IMR-90 (cell line): ENCODE measurements around the gene RBFA. TPM values are rescaled to one million over a fixed set of nuclear protein-coding genes. Genes with fewer than 3 reads are reported as not detected.

ENCODE experiments used
- ATAC-seq: fragments of 200-7000 bp; cut with Tn5 transposase; 2 replicates; pipeline ENCODE4 v1.9.1; 2020; ENCODE audit warnings: low read depth, mild to moderate bottlenecking, moderate library complexity
- BruUV-seq: library from RNA; stranded (reverse); fragments of 400-500 nt; replicated peaks from 2 replicates; lab custom pipeline; 2021; lab: Mats Ljungman, UMichigan
- CTCF ChIA-PET: fragments of 300-600 bp; formaldehyde crosslinking; extraction: SDS; loops from one replicate; lab custom pipeline; 2021; ENCODE audit warnings: antibody characterized with exemption; lab: Yijun Ruan, JAX
- POLR2A ChIA-PET: fragments of 300-600 bp; sonication (Branson Sonifier 250); formaldehyde crosslinking; loops from one replicate; lab custom pipeline; 2022; ENCODE audit warnings: antibody characterized with exemption; ENCODE audit not compliant: unreplicated experiment; lab: Charles Lee
- DNase-seq: peaks from one replicate; pipeline ENCODE4 v3.0.0; 2013
- H2AFZ ChIP-seq: replicated peaks from 2 replicates; pipeline ENCODE3; 2013; ENCODE audit warnings: low read length, mild to moderate bottlenecking; ENCODE audit not compliant: poor library complexity
- H2AK5ac ChIP-seq: 2 replicates; pipeline ENCODE4 v1.6.1; 2013; ENCODE audit warnings: low read depth, low read length, inconsistent platforms
- H2AK9ac ChIP-seq: replicated peaks from 2 replicates; pipeline ENCODE3; 2013; ENCODE audit warnings: mild to moderate bottlenecking, low read depth, low read length, moderate library complexity; ENCODE audit not compliant: poor library complexity
- H2BK120ac ChIP-seq: 2 replicates; pipeline ENCODE4 v1.6.1; 2013; ENCODE audit warnings: low read depth, low read length, inconsistent platforms
- H2BK15ac ChIP-seq: 3 replicates; pipeline ENCODE4 v1.6.1; 2013; ENCODE audit warnings: low read depth, low read length, inconsistent platforms
- H2BK20ac ChIP-seq: 2 replicates; pipeline ENCODE4 v1.6.1; 2013; ENCODE audit warnings: low read depth, mild to moderate bottlenecking, inconsistent platforms, low read length, moderate library complexity
- H2BK5ac ChIP-seq: 2 replicates; pipeline ENCODE4 v1.6.1; 2013; ENCODE audit warnings: mild to moderate bottlenecking, low read depth, low read length, inconsistent platforms; ENCODE audit not compliant: poor library complexity, severe bottlenecking
- H3K14ac ChIP-seq: replicated peaks from 2 replicates; pipeline ENCODE4 v1.6.1; 2013; ENCODE audit warnings: low read depth, low read length, inconsistent platforms
- H3K18ac ChIP-seq: 2 replicates; pipeline ENCODE4 v1.6.1; 2013; ENCODE audit warnings: low read depth, low read length, control low read depth
- H3K23ac ChIP-seq: 2 replicates; pipeline ENCODE4 v1.6.1; 2013; ENCODE audit warnings: low read depth, low read length, inconsistent platforms
- H3K27ac ChIP-seq: 2 replicates; pipeline ENCODE4 v1.5.1; 2013; ENCODE audit warnings: mild to moderate bottlenecking, control low read depth, low read length; ENCODE audit not compliant: insufficient read depth
- H3K27me3 ChIP-seq: 2 replicates; pipeline ENCODE4 v1.6.1; 2013; ENCODE audit warnings: low read length; ENCODE audit not compliant: control insufficient read depth, insufficient read depth
- H3K36me3 ChIP-seq: 2 replicates; pipeline ENCODE4 v1.6.1; 2013; ENCODE audit warnings: low read length, mixed read lengths; ENCODE audit not compliant: control insufficient read depth, insufficient read depth
- H3K4ac ChIP-seq: 2 replicates; pipeline ENCODE4 v1.6.1; 2013; ENCODE audit warnings: low read depth, low read length, inconsistent platforms
- H3K4me1 ChIP-seq: 2 replicates; pipeline ENCODE4 v1.6.1; 2013; ENCODE audit warnings: low read length, mixed read lengths; ENCODE audit not compliant: control insufficient read depth, insufficient read depth
- H3K4me2 ChIP-seq: 2 replicates; pipeline ENCODE4 v1.6.1; 2013; ENCODE audit warnings: low read depth, mild to moderate bottlenecking, control low read depth, low read length, moderate library complexity
- H3K4me3 ChIP-seq: 2 replicates; pipeline ENCODE4 v1.5.1; 2013; ENCODE audit warnings: low read depth, mild to moderate bottlenecking, control low read depth, low read length, moderate library complexity; ENCODE audit not compliant: insufficient read depth
- H3K56ac ChIP-seq: 2 replicates; pipeline ENCODE4 v1.6.1; 2013; ENCODE audit warnings: low read length, inconsistent platforms; ENCODE audit not compliant: insufficient read depth; ENCODE audit errors: extremely low read depth
- H3K79me1 ChIP-seq, 2 experiments: 2 replicates each; pipeline ENCODE4 v1.6.1; 2013; ENCODE audit warnings: low read length in 2 of 2, inconsistent platforms in 1 of 2, low read depth in 1 of 2
- H3K9ac ChIP-seq: 2 replicates; pipeline ENCODE4 v1.6.1; 2013; ENCODE audit warnings: low read depth, low read length, control low read depth
- H3K9me1 ChIP-seq: 2 replicates; pipeline ENCODE4 v1.6.1; 2013; ENCODE audit warnings: low read length, inconsistent platforms; ENCODE audit not compliant: insufficient read depth
- H3K9me3 ChIP-seq: 2 replicates; pipeline ENCODE4 v1.6.1; 2013; ENCODE audit warnings: low read length; ENCODE audit not compliant: control insufficient read depth, insufficient read depth
- H4K20me1 ChIP-seq: 2 replicates; pipeline ENCODE4 v1.6.1; 2013; ENCODE audit warnings: low read length, inconsistent platforms; ENCODE audit not compliant: insufficient read depth
- H4K5ac ChIP-seq: 2 replicates; pipeline ENCODE4 v1.6.1; 2013; ENCODE audit warnings: mild to moderate bottlenecking, low read depth, low read length, control low read depth
- H4K8ac ChIP-seq, 2 experiments: 2 replicates each; pipeline ENCODE4 v1.6.1; 2013; ENCODE audit warnings: low read depth in 2 of 2, low read length in 2 of 2, control low read depth in 1 of 2, inconsistent platforms in 1 of 2
- H4K91ac ChIP-seq: 2 replicates; pipeline ENCODE4 v1.6.1; 2013; ENCODE audit warnings: low read depth, low read length, inconsistent platforms; ENCODE audit not compliant: insufficient read depth
- BHLHE40 ChIP-seq: fragments of 150-350 bp; IDR thresholded peaks from 2 replicates; pipeline ENCODE4 v1.6.1; 2016; ENCODE audit warnings: mild to moderate bottlenecking, low read depth, low read length
- NFE2L2 ChIP-seq: fragments of 150-350 bp; IDR thresholded peaks from 2 replicates; pipeline ENCODE4 v1.6.1; 2016; ENCODE audit warnings: low read depth, mild to moderate bottlenecking, low read length
- RCOR1 ChIP-seq: IDR thresholded peaks from 2 replicates; pipeline ENCODE4 v1.6.1; 2012; ENCODE audit warnings: mild to moderate bottlenecking, low read length, improper control_type of control experiment; ENCODE audit not compliant: insufficient replicate concordance
- RFX5 ChIP-seq: IDR thresholded peaks from 2 replicates; pipeline ENCODE4 v1.8.0; 2012; ENCODE audit warnings: low read depth, mild to moderate bottlenecking, low read length, moderate library complexity
- SMC3 ChIP-seq: fragments of 150-350 bp; IDR thresholded peaks from 2 replicates; pipeline ENCODE4 v1.6.1; 2016; ENCODE audit warnings: low read depth, mild to moderate bottlenecking, antibody characterized with exemption, low read length, moderate library complexity
- WGBS, 2 experiments: methylation state at CpG; one replicate each; pipeline versions ENCODE4 v1.1.5 to v1.1.7; 2013; ENCODE audit warnings: missing lambda C conversion rate in 2 of 2; ENCODE audit not compliant: insufficient read length in 1 of 2; ENCODE audit errors: extremely low coverage in 2 of 2; 5-methylcytosine and 5-hydroxymethylcytosine counted together
- dilution Hi-C: fragments of 300-500 bp; cut with HindIII; formaldehyde crosslinking; loops from one replicate; pipeline ENCODE4 v1.14.3; 2018; ENCODE audit warnings: low sequenced_read_pairs; ENCODE audit not compliant: unreplicated experiment
- in situ Hi-C: fragments of 300-500 bp; cut with MboI; formaldehyde crosslinking; loops from 3 replicates; pipeline ENCODE4 v1.14.3; 2019; ENCODE audit warnings: low sequenced_read_pairs, inconsistent platforms, mixed read lengths
- intact Hi-C: fragments of 100-400 bp; cut with micrococcal nuclease; formaldehyde crosslinking; loops from 2 replicates; pipeline ENCODE4 v1.10.0; 2022
- polyA plus RNA-seq, 3 experiments: library from polyadenylated mRNA; depleted of rRNA; stranded (reverse); fragments of >200 nt; gene quantifications; 2 replicates each; pipeline ENCODE4 v1.2.3, GENCODE V29; 2012; ENCODE audit warnings: low replicate concordance in 1 of 3
- total RNA-seq: library from RNA; depleted of rRNA; stranded (reverse); fragments of >200 nt; gene quantifications from 2 replicates; pipeline ENCODE4 v1.2.3, GENCODE V29; 2012

RBFA gene
- total and polyA plus RNA-seq, 2 of the 4 experiments (the other 2 are of a cell fraction): 21.0 to 38.0 TPM

GRCh38 chr18:80068571-80069272 lies 34.5 kb downstream of the RBFA start:
- intact Hi-C loops: no loop called here
- no peak overlapping the region for H3K4ac ChIP-seq
- in situ Hi-C loops: no loop called here
- no peaks in the 10 kb centered on the region for H3K36me3 ChIP-seq
- H2AK9ac ChIP-seq: no peak overlapping the region
- no peak overlapping the region for H2BK120ac ChIP-seq
- ATAC-seq (no peak), DNase-seq (no peak)
- H3K4me3 ChIP-seq: no peak overlapping the region
- H3K56ac ChIP-seq: no peak overlapping the region
- no peak overlapping the region for H3K27ac ChIP-seq
- ChIA-PET POLR2A (no interaction called here), CTCF (no interaction called here)
- no peaks in the 10 kb centered on the region for H4K20me1 ChIP-seq
- H3K23ac ChIP-seq: no peak overlapping the region
- no TSS peak for BruUV-seq
- H3K4me1 ChIP-seq: no peaks in the 10 kb centered on the region
- TF ChIP-seq BHLHE40 (no peak), NFE2L2 (no peak), RFX5 (no peak), SMC3 (no peak), RCOR1 (no peak)
- H2BK5ac ChIP-seq: no peak overlapping the region
- H3K9me1 ChIP-seq: no peaks in the 10 kb centered on the region
- H3K9ac ChIP-seq: no peak overlapping the region
- H3K18ac ChIP-seq: no peak overlapping the region
- peaks cover under 1% of the 10 kb centered on the region; the same call in 1 of the 2 replicates for H3K27me3 ChIP-seq
- no peak overlapping the region for H2BK20ac ChIP-seq
- H3K4me2 ChIP-seq: no peak overlapping the region
- dilution Hi-C loops: no loop called here
- no peak overlapping the region for H3K14ac ChIP-seq
- no peak overlapping the region for H2AK5ac ChIP-seq
- no peak overlapping the region for H4K91ac ChIP-seq
- H2AFZ ChIP-seq: no peak overlapping the region
- no peak overlapping the region for H2BK15ac ChIP-seq
- WGBS, 2 experiments: 50% methylated on average over 1 of the region's 10 CpGs; no CpG with 5 or more reads in 1 of the 2 experiments
- H3K79me1 ChIP-seq: no peaks in the 10 kb centered on the region
- H4K5ac ChIP-seq: no peak overlapping the region
- H4K8ac ChIP-seq: no peak overlapping the region
- no peaks in the 10 kb centered on the region for H3K9me3 ChIP-seq
